Choroid plexus epithelial cell (primary cell): Measurements from ENCODE around the gene FOXP1.
"Not testable (repeated sequence)": the region's sequence is repeated elsewhere in the genome, so short reads cannot be mapped to it uniquely, and the experiment has no call there.

Experiments
- DNase-seq: peaks from one replicate; pipeline ENCODE4 v3.0.0-alpha.2; 2010; ENCODE audit warnings: low read depth
- H3K4me3 ChIP-seq: 2 replicates; pipeline ENCODE4 v1.5.1; 2011; ENCODE audit warnings: low read depth, mild to moderate bottlenecking, control low read depth, low read length, moderate library complexity
- CTCF ChIP-seq: conservative IDR thresholded peaks from 2 replicates; pipeline ENCODE4 v1.5.1; 2011; ENCODE audit warnings: low read depth, mild to moderate bottlenecking, control low read depth, inconsistent platforms, low read length, moderate library complexity

Gene FOXP1

GRCh38 chr3:71438904-71439303, 144.6 kb downstream of the FOXP1 start:
- no peak overlapping the region for H3K4me3 ChIP-seq
- TF ChIP-seq CTCF: no peak
- no peak for DNase-seq

- no peak for DNase-seq
These were observed 145.3 kb downstream of the FOXP1 start for GRCh38 chr3:71438071-71438685.

DNA sequence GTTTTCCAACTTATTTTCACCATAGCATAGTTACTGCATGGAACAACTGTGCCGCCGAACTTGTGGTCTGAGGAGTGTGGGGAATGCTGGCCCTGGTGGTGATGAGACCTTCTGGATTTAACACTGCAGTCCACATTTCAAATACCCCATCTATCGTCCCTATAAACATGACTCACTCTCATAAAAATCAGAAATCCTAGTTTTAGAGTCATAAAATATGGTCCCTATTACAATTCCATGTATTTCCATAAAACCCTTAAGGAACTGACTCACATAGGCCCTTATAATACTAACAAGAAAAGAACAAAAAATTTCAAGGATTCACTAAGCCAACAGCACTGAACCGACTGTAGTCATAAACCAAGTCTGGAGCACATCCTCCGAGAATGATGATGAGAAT, 147.2 kb downstream of the FOXP1 start:
- TF ChIP-seq CTCF: no peak
- no peak for DNase-seq
- no peak overlapping the region for H3K4me3 ChIP-seq

More at GRCh38 chr3:71438071-71438685, 145.3 kb downstream of the FOXP1 start:
- H3K4me3 ChIP-seq: no peak overlapping the region
- TF ChIP-seq CTCF: no peak

- H3K4me3 ChIP-seq, DNase-seq: not testable (repeated sequence)
These were observed 147.7 kb downstream of the FOXP1 start for GRCh38 chr3:71435836-71436235.

DNA sequence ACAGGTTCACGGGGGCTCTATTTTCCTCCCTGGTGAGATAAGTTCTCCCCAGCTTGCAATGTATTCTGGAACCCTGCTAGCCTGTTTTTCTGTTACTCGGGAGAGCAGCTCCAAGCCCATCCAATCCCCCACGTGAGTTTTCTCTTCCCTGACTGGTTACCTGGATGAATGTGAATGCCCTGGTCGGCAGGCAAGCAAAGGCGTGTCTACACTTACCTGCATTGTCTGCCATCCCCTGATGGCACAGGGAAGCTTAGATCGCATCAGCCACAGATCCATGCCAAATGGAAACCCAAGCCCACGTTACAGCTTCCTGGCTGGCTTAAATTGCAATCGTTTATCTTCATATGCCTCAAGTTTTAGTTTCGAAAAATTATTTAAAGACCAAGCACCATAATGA, 149.9 kb downstream of the FOXP1 start:
- DNase-seq: no peak
- TF ChIP-seq CTCF: no peak
- no peak overlapping the region for H3K4me3 ChIP-seq

GRCh38 chr3:71432044-71432975, 151.2 kb downstream of the FOXP1 start:
- TF ChIP-seq CTCF: no peak
- no peak overlapping the region for H3K4me3 ChIP-seq
- DNase-seq: no peak

DNA sequence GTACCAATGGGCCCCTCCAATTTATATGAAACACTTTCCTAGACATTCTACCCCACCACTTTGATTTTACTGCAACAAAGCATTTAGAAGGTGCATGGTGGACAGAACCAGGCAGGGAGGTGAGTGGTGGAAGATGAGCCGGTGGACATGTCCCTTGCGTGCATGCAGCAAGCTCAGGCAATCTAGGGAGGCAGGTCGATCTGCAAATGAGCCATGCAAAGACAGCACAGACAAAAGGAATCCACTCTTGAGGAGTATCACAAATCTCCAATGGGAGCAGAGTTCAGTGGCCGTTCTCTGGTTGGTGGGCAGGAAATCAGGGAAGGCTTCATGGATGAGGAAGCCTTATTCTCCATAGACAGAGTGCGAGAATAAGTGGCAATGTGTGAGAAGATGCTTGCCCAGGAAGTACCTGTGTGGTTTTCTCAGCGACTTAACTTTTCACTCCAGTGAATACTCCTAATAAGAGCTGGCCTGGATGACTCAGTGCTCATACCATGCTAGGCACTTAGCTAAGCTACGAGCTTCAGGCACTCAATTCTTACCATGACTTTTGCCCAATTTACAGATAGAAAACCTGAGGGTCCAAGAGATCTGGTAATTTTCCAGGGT, 152.5 kb downstream of the FOXP1 start:
- DNase-seq: peak; percentile 29
- no peak overlapping the region for H3K4me3 ChIP-seq

More for the DNA sequence above, 152.5 kb downstream of the FOXP1 start:
- no peak for TF ChIP-seq CTCF
